ENCODE results near the gene ZNF3.

The ZNF3 gene

DNA sequence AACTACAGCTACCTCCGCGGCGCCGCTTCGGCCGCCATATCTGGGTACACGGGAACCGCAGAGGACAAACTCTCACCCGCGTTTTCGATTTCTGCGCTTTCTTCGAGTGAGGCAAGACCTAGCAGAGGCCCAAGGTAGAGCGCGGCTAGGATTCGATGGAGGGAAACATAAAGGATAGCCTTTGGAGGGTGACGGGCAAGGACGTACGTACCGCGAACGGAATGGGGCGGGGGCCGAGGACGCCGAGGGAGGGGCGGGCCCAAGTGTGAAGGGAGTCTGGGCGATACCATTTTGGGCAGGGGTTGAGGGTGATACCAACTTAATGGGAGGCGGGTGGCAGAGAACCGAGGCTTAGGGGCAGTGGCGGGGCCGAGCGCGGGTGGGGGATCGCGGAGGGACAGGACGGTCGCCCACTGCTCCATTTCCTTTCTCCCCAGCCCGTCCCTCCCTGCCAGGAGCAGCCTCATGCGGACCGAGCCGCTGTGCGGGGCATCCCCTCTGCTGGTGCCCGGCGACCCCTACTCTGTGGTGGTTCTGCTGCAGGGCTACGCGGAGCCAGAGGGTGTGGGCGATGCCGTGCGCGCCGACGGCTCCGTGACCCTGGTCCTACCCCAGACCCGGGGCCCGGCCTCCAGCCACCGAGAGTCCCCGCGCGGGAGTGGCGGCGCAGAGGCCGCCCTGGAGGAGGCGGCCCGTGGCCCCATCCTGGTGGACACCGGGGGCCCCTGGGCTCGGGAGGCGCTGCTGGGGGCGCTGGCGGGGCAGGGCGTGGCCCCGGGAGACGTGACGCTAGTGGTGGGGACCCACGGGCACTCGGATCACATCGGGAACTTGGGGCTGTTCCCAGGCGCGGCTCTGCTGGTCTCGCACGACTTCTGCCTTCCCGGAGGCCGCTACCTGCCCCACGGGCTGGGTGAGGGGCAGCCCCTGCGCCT lies 45.7 kb upstream of the ZNF3 start, which contains the start of gene MBLAC1:
MBLAC1 (plus strand) TSS at position 37 of the 935 bp plus-strand sequence; CDS start at position 466, 429 bp downstream.
- H3K36me3 ChIP-seq = no peaks in the 10 kb centered on the region
- H3K27ac ChIP-seq = peak within 1 kb of the TSS; percentile 87
- H3K27me3 ChIP-seq = peaks cover 16% of the 10 kb centered on the region
- peaks cover 35 to 43% of the 10 kb centered on the region in 2 experiments for H3K4me1 ChIP-seq (ENCODE audit: control insufficient read depth in 1 of 2, insufficient read depth in 1 of 2, low read depth in 1 of 2, low read length in 1 of 2)
- no peaks in the 10 kb centered on the region for H3K9me3 ChIP-seq
- H3K4me3 ChIP-seq (ENCODE audit: low read depth in 1 of 2, low read length in 1 of 2) = peak within 1 kb of the TSS; percentile 97 to 98
- TF ChIP-seq, protein P1, sequence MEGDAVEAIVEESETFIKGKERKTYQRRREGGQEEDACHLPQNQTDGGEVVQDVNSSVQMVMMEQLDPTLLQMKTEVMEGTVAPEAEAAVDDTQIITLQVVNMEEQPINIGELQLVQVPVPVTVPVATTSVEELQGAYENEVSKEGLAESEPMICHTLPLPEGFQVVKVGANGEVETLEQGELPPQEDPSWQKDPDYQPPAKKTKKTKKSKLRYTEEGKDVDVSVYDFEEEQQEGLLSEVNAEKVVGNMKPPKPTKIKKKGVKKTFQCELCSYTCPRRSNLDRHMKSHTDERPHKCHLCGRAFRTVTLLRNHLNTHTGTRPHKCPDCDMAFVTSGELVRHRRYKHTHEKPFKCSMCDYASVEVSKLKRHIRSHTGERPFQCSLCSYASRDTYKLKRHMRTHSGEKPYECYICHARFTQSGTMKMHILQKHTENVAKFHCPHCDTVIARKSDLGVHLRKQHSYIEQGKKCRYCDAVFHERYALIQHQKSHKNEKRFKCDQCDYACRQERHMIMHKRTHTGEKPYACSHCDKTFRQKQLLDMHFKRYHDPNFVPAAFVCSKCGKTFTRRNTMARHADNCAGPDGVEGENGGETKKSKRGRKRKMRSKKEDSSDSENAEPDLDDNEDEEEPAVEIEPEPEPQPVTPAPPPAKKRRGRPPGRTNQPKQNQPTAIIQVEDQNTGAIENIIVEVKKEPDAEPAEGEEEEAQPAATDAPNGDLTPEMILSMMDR (IDR thresholded peaks at IDR 0.05) = no peak

DNA sequence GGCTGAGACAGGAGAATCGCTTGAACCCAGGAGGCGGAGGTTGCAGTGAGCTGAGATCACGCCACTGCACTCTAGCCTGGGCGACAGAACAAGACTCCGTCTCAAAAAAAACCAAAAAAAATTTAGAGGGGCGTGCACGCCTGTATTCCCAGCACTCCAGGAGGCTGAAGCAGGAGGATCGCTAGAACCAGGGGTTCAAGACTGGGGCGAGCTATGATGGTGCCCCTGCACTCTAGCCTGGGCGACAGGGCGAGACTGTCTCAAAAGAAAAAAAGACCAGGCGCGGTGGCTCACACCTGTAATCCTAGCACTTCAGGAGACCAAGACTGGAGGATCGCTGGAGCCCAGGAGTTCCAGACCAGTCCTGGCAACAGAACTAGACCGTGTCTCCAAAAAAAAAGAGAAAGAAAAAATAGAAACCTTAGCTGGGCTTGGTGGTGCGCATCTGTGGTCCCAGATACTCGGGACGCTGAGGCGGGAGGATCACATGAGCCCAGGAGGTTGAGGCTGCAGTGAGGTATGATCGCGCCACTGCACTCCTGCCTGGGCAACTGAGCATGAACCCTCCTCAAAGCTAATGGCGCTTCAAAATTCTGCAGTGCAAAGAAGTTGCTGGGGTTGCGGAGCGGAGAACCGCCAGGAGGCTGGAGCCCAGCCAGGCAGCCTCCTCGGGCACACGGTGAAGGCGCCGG lies 44.9 kb upstream of the ZNF3 start:
- Histone ChIP-seq H3K27me3 (peaks cover 16% of the 10 kb centered on the region), H3K9me3 (no peaks in the 10 kb centered on the region), H3K4me1 (ENCODE audit: control insufficient read depth in 1 of 2, insufficient read depth in 1 of 2, low read depth in 1 of 2, low read length in 1 of 2) (peaks cover 35 to 43% of the 10 kb centered on the region in 2 experiments), H3K27ac (peak overlapping the region; percentile 87), H3K36me3 (no peaks in the 10 kb centered on the region), H3K4me3 (ENCODE audit: low read depth in 1 of 2, low read length in 1 of 2) (peak overlapping the region; percentile 97 to 98)
- TF ChIP-seq, protein P1 (IDR thresholded peaks at IDR 0.05) = no peak

DNA sequence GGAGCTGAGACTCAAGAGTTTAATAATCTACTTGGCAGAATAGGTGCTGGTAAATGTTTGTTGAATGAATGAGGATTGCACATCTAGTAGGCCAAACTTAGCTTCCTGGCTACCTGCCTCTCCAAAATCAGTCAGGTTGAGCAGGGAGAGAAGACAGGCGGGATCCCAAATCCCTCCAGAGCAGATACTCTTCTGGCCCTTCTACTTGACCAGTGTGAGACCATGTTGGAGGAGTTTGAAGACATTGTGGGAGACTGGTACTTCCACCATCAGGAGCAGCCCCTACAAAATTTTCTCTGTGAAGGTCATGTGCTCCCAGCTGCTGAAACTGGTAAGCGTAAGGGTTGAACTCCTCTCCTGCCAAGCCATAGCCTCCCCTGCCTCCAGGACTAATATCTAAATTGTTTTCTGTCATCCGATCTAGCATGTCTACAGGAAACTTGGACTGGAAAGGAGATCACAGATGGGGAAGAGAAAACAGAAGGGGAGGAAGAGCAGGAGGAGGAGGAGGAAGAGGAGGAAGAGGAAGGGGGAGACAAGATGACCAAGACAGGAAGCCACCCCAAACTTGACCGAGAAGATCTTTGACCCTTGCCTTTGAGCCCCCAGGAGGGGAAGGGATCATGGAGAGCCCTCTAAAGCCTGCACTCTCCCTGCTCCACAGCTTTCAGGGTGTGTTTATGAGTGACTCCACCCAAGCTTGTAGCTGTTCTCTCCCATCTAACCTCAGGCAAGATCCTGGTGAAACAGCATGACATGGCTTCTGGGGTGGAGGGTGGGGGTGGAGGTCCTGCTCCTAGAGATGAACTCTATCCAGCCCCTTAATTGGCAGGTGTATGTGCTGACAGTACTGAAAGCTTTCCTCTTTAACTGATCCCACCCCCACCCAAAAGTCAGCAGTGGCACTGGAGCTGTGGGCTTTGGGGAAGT lies 43.0 kb upstream of the ZNF3 start:
- H3K4me1 ChIP-seq (ENCODE audit: control insufficient read depth in 1 of 2, insufficient read depth in 1 of 2, low read depth in 1 of 2, low read length in 1 of 2) = peaks cover 44 to 51% of the 10 kb centered on the region in 2 experiments
- TF ChIP-seq, protein P1 (IDR thresholded peaks at IDR 0.05) = no peak
- no peaks in the 10 kb centered on the region for H3K9me3 ChIP-seq
- no peak overlapping the region for H3K4me3 ChIP-seq (ENCODE audit: low read depth in 1 of 2, low read length in 1 of 2)
- no peaks in the 10 kb centered on the region for H3K36me3 ChIP-seq
- H3K27me3 ChIP-seq = peaks cover 16% of the 10 kb centered on the region
- H3K27ac ChIP-seq = peak overlapping the region; percentile 54

DNA sequence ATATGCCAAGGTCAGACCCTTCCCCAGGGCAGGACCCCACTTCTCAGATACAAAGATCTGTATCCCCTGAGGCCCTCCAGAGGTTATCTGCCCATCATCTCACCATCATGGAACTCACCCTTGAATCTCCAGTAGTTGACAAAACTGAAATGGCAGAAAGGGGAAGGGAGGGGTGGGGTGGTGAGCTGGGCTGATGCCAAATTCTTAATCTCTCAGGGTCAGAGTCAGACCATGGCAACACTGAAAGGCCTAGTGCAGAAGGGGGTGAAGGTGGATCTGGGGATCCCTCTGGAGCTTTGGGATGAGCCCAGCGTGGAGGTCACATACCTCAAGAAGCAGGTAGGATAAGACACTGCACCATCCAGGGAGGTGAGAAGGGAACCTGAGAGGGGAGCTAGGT lies 41.0 kb upstream of the ZNF3 start:
- Histone ChIP-seq H3K36me3 (no peaks in the 10 kb centered on the region), H3K9me3 (no peaks in the 10 kb centered on the region), H3K4me1 (ENCODE audit: control insufficient read depth in 1 of 2, insufficient read depth in 1 of 2, low read depth in 1 of 2, low read length in 1 of 2) (peaks cover 46 to 53% of the 10 kb centered on the region in 2 experiments), H3K27me3 (no peaks in the 10 kb centered on the region), H3K4me3 (ENCODE audit: low read depth in 1 of 2, low read length in 1 of 2) (no peak overlapping the region), H3K27ac (no peak overlapping the region)
- TF ChIP-seq, protein P1 (IDR thresholded peaks at IDR 0.05) = no peak

DNA sequence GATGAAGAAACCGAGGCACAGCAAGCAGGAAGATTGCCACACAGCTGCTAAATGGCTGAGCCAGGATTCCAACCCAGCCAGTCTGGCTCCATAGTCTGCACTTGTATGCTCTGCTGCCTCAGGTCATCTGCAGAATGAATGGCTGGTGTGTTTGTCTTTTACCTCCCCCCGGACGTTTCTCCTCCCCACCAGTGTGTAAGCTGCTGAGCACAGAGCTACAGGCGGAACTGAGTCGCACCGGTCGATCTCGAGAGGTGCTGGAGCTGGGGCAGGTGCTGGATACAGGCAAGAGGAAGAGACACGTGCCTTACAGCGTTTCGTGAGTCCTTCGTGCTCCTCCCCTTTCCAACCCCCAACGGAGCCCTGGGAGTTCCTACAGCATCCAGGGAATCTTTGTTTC lies 40.5 kb upstream of the ZNF3 start:
- Histone ChIP-seq H3K4me3 (ENCODE audit: low read depth in 1 of 2, low read length in 1 of 2) (no peak overlapping the region), H3K9me3 (no peaks in the 10 kb centered on the region), H3K36me3 (no peaks in the 10 kb centered on the region), H3K27ac (no peak overlapping the region), H3K4me1 (ENCODE audit: control insufficient read depth in 1 of 2, insufficient read depth in 1 of 2, low read depth in 1 of 2, low read length in 1 of 2) (peaks cover 45 to 50% of the 10 kb centered on the region in 2 experiments), H3K27me3 (no peaks in the 10 kb centered on the region)
- TF ChIP-seq, protein P1 (IDR thresholded peaks at IDR 0.05) = no peak

Measured in neutrophil (primary cell).